ENCODE data around the gene SEBOX. TPM values are rescaled to one million over a fixed set of nuclear protein-coding genes. Genes with fewer than 3 reads are reported as not detected.
A peak's percentile ranks its signal among the peaks of the same experiment; 100 is the strongest.
"Not testable (repeated sequence)": the region's sequence is repeated elsewhere in the genome, so short reads cannot be mapped to it uniquely, and the experiment has no call there.

The SEBOX gene
- total RNA-seq, 1 donor from 2014 or later, result not detected

- no peaks in the 10 kb centered on the region for H3K9me3 Mint-ChIP-seq (ENCODE audit: low read depth)
- H3K27me3 Mint-ChIP-seq (ENCODE audit: low read depth), result no peaks in the 10 kb centered on the region
- H3K4me1 Mint-ChIP-seq (ENCODE audit: low read depth), result peaks cover 35% of the 10 kb centered on the region
- no peak overlapping the region for H3K27ac Mint-ChIP-seq (ENCODE audit: unreplicated experiment)
- no peak for DNase-seq (ENCODE audit: low spot score)
- peaks cover 26% of the 10 kb centered on the region for H3K36me3 Mint-ChIP-seq (ENCODE audit: low read depth)
- no peak overlapping the region for H3K4me3 Mint-ChIP-seq (ENCODE audit: unreplicated experiment)
- TF ChIP-seq CTCF (IDR thresholded peaks at IDR 0.05), result no peak
Observed at GRCh38 chr17:28340374-28340773, 24.6 kb downstream of the SEBOX start.

- no peak overlapping the region for H3K4me3 Mint-ChIP-seq (ENCODE audit: unreplicated experiment)
Observed at GRCh38 chr17:28339431-28339830, 25.6 kb downstream of the SEBOX start.

GRCh38 chr17:28338769-28339212 is 26.2 kb downstream of the SEBOX start:
- peak; percentile 64 for DNase-seq (ENCODE audit: low spot score)
- H3K27ac Mint-ChIP-seq (ENCODE audit: unreplicated experiment), result peak overlapping the region; percentile 99
- H3K4me1 Mint-ChIP-seq (ENCODE audit: low read depth), result peaks cover 42% of the 10 kb centered on the region
- H3K4me3 Mint-ChIP-seq (ENCODE audit: unreplicated experiment), result peak overlapping the region; percentile 55
- not testable (repeated sequence) for H3K9me3 Mint-ChIP-seq (ENCODE audit: low read depth); H3K27me3 Mint-ChIP-seq (ENCODE audit: low read depth)
- H3K36me3 Mint-ChIP-seq (ENCODE audit: low read depth), result peaks cover 20% of the 10 kb centered on the region

More at GRCh38 chr17:28339431-28339830, 25.6 kb downstream of the SEBOX start:
- H3K36me3 Mint-ChIP-seq (ENCODE audit: low read depth), result peaks cover 24% of the 10 kb centered on the region
- peak; percentile 94 for DNase-seq (ENCODE audit: low spot score)
- no peaks in the 10 kb centered on the region for H3K27me3 Mint-ChIP-seq (ENCODE audit: low read depth)
- no peaks in the 10 kb centered on the region for H3K9me3 Mint-ChIP-seq (ENCODE audit: low read depth)
- peaks cover 36% of the 10 kb centered on the region for H3K4me1 Mint-ChIP-seq (ENCODE audit: low read depth)
- peak overlapping the region; percentile 17 for H3K27ac Mint-ChIP-seq (ENCODE audit: unreplicated experiment)
- no peak for TF ChIP-seq CTCF (IDR thresholded peaks at IDR 0.05)

- Mint-ChIP-seq H3K9me3 (ENCODE audit: low read depth) (no peaks in the 10 kb centered on the region), H3K27ac (ENCODE audit: unreplicated experiment) (peak overlapping the region; percentile 99), H3K4me3 (ENCODE audit: unreplicated experiment) (peak overlapping the region; percentile 55), H3K27me3 (ENCODE audit: low read depth) (no peaks in the 10 kb centered on the region), H3K4me1 (ENCODE audit: low read depth) (peaks cover 48% of the 10 kb centered on the region), H3K36me3 (ENCODE audit: low read depth) (peaks cover 20% of the 10 kb centered on the region)
- peak; percentile 14 for TF ChIP-seq CTCF (IDR thresholded peaks at IDR 0.05)
- no peak for DNase-seq (ENCODE audit: low spot score)
Observed at GRCh38 chr17:28338056-28338768, 26.8 kb downstream of the SEBOX start.

- peaks cover 58% of the 10 kb centered on the region for H3K4me1 Mint-ChIP-seq (ENCODE audit: low read depth)
- TF ChIP-seq CTCF (IDR thresholded peaks at IDR 0.05), result no peak
- peaks cover 13% of the 10 kb centered on the region for H3K36me3 Mint-ChIP-seq (ENCODE audit: low read depth)
- H3K27me3 Mint-ChIP-seq (ENCODE audit: low read depth), result no peaks in the 10 kb centered on the region
- peak overlapping the region; percentile 99 for H3K27ac Mint-ChIP-seq (ENCODE audit: unreplicated experiment)
- H3K9me3 Mint-ChIP-seq (ENCODE audit: low read depth), result no peaks in the 10 kb centered on the region
- no peak for DNase-seq (ENCODE audit: low spot score)
- H3K4me3 Mint-ChIP-seq (ENCODE audit: unreplicated experiment), result peak overlapping the region; percentile 93
Observed at GRCh38 chr17:28335959-28336871, 28.8 kb downstream of the SEBOX start.

Measured in chondrocyte (in vitro differentiated cells).